ENCODE data around the gene TPP1. TPM values are rescaled to one million over a fixed set of nuclear protein-coding genes. Genes with fewer than 3 reads are reported as not detected.

The TPP1 gene
- total RNA-seq, 1 experiment from 2014 or later, result 61.7 TPM

DNA sequence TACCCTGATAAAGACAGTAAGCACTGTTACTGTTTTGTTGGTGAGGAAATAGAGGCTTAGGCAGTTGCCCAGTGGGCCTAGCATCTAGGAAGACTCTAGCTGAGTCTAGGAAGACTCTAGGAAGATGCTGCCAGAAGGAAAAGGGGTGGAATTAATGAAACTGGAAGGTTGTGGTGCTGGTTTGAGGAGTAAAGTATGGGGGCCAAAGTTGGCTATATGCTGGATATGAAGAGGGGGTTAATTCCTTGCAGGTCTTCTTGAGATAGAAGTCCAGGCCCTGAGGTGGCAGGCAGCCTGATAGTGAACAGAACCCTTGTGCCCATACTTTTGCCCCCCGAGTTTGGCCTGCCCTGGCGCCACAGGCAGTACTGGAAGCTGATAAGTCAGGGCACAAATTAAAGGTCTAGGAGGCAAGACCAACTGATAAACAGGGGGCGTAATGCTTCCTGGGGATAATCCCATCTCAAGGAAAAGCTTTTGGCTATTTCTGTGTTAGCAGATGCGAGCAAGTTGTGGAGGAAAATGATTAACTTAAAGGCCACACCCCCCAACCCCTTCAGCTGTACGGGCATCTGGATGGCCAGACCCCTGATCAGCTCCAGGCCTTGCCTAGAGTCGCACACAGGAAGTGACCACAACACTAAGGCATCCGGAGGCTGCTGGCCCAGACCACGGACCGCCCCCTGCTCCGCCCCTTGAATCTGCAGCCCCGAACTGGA lies 12.6 kb downstream of the TPP1 start:
- H3K36me3 Mint-ChIP-seq (ENCODE audit: insufficient read depth, unreplicated experiment), result no peaks in the 10 kb centered on the region
- CTCF ChIA-PET, result interaction anchor here (0.5 to 1.5 kb wide), 7 partner anchors 13 to 244 kb away, joined by 3 to 9 read pairs (median 5); partner anchors contain the start of genes MRPL17 and TPP1
- H3K9me3 Mint-ChIP-seq (ENCODE audit: unreplicated experiment), result no peaks in the 10 kb centered on the region
- no peak overlapping the region for H3K4me3 ChIP-seq (ENCODE audit: low read depth, low read length)
- DNase-seq, result peak; percentile 93 to 96
- TF ChIP-seq, protein P1, sequence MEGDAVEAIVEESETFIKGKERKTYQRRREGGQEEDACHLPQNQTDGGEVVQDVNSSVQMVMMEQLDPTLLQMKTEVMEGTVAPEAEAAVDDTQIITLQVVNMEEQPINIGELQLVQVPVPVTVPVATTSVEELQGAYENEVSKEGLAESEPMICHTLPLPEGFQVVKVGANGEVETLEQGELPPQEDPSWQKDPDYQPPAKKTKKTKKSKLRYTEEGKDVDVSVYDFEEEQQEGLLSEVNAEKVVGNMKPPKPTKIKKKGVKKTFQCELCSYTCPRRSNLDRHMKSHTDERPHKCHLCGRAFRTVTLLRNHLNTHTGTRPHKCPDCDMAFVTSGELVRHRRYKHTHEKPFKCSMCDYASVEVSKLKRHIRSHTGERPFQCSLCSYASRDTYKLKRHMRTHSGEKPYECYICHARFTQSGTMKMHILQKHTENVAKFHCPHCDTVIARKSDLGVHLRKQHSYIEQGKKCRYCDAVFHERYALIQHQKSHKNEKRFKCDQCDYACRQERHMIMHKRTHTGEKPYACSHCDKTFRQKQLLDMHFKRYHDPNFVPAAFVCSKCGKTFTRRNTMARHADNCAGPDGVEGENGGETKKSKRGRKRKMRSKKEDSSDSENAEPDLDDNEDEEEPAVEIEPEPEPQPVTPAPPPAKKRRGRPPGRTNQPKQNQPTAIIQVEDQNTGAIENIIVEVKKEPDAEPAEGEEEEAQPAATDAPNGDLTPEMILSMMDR (IDR thresholded peaks at IDR 0.05; ENCODE audit: insufficient read depth in 1 of 2, low read depth in 1 of 2, low read length in 1 of 2, severe bottlenecking in 1 of 2, unreplicated experiment in 1 of 2), result no peak
- POLR2A ChIA-PET, result interaction anchor here (0.6 to 1.4 kb wide), 4 partner anchors 12 to 125 kb away, joined by 4 to 11 read pairs (median 4); partner anchors contain the start of genes ARFIP2, MRPL17, TIMM10B and TPP1
- H3K4me1 ChIP-seq, result peaks cover 43% of the 10 kb centered on the region
- no TSS peak for BruUV-seq (replicated peaks)
- H3K27me3 Mint-ChIP-seq (ENCODE audit: insufficient read depth, unreplicated experiment), result no peaks in the 10 kb centered on the region
- peak overlapping the region; percentile 93 for H3K27ac Mint-ChIP-seq (ENCODE audit: unreplicated experiment)
- H3K4me3 Mint-ChIP-seq (ENCODE audit: unreplicated experiment), result peak overlapping the region; percentile 49
- peaks cover 17% of the 10 kb centered on the region for H3K4me1 Mint-ChIP-seq (ENCODE audit: low read depth, unreplicated experiment)
- H3K9me3 ChIP-seq, result no peaks in the 10 kb centered on the region
- intact Hi-C loops (cut with micrococcal nuclease; ENCODE audit: unreplicated experiment), result no loop called here
- H3K27me3 ChIP-seq (replicated peaks; ENCODE audit: control insufficient read depth, insufficient read depth, low read length), result no peaks in the 10 kb centered on the region
- H3K36me3 ChIP-seq (ENCODE audit: control insufficient read depth, insufficient read depth, low read length), result peaks cover 5% of the 10 kb centered on the region; the same call in 1 of the 2 replicates

DNA sequence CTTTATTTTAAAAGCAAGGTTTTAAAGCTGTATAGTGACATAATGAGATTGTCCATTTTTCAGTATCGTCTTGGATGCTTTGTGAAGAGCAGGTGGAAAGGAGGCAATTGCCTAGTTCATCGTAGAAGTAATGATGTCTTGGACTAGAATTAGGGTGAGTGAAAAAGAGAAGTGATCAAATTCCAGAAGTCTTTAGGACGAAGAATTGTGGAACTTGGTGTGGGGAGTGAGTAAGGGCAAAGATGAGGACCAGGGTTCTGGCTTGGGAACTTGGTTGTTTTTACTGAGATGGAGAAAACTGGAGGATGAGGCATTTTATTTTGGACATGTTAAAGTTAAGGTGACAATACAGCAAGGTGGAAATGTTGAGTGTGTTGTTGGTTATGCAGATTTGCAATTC lies 14.4 kb downstream of the TPP1 start:
- POLR2A ChIA-PET, result interaction anchor here (0.8 to 2.2 kb wide), 3 partner anchors 78 to 215 kb away, joined by 5 to 10 read pairs (median 8); partner anchors contain the start of genes ARFIP2, MRPL17, SMPD1 and TIMM10B
- no peaks in the 10 kb centered on the region for H3K27me3 Mint-ChIP-seq (ENCODE audit: insufficient read depth, unreplicated experiment)
- no peaks in the 10 kb centered on the region for H3K9me3 Mint-ChIP-seq (ENCODE audit: unreplicated experiment)
- Histone ChIP-seq H3K4me3 (ENCODE audit: low read depth, low read length) (peak overlapping the region; percentile 60), H3K36me3 (ENCODE audit: control insufficient read depth, insufficient read depth, low read length) (peaks cover 5% of the 10 kb centered on the region), H3K4me1 (peaks cover 34% of the 10 kb centered on the region), H3K27me3 (replicated peaks; ENCODE audit: control insufficient read depth, insufficient read depth, low read length) (no peaks in the 10 kb centered on the region), H3K9me3 (no peaks in the 10 kb centered on the region)
- TF ChIP-seq, protein P1 (IDR thresholded peaks at IDR 0.05; ENCODE audit: insufficient read depth in 1 of 2, low read depth in 1 of 2, low read length in 1 of 2, severe bottlenecking in 1 of 2, unreplicated experiment in 1 of 2), result no peak
- BruUV-seq (replicated peaks), result no TSS peak
- CTCF ChIA-PET, result interaction anchor here (0.9 to 1.3 kb wide), 5 partner anchors 14 to 226 kb away, joined by 3 to 7 read pairs (median 4); partner anchors contain the start of genes MRPL17 and TPP1
- DNase-seq, result no peak
- no peaks in the 10 kb centered on the region for H3K36me3 Mint-ChIP-seq (ENCODE audit: insufficient read depth, unreplicated experiment)
- intact Hi-C loops (cut with micrococcal nuclease; ENCODE audit: unreplicated experiment), result loop anchor here (1.0 to 2.0 kb wide), 4 partner anchors 64 to 130 kb away; partner anchors contain the start of gene MRPL17
- H3K27ac Mint-ChIP-seq (ENCODE audit: unreplicated experiment), result no peak overlapping the region
- peaks cover 17% of the 10 kb centered on the region for H3K4me1 Mint-ChIP-seq (ENCODE audit: low read depth, unreplicated experiment)
- no peak overlapping the region for H3K4me3 Mint-ChIP-seq (ENCODE audit: unreplicated experiment)

DNA sequence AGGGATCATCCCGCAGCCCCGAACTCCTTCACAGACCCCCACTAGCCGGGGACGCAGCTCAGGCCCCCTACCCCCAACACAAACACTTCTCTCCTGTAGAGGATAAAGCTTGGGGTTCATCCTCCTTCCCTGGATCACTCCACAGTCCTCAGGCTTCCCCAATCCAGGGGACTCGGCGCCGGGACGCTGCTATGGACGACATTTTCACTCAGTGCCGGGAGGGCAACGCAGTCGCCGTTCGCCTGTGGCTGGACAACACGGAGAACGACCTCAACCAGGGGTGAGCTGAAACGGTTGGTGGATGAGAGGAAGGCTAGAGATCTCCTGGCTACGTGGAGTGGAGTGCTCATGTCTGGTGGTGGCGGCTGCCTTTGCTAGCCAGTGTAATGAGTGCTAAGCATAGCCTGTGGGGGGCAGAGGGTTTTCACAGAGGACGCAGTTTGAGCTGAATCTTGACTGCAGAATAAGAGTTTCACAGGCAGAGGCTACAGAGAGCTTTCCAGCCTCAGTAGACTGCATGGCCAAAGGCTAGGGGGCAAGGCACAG lies 15.1 kb downstream of the TPP1 start:
- Mint-ChIP-seq H3K9me3 (ENCODE audit: unreplicated experiment) (no peaks in the 10 kb centered on the region), H3K4me3 (ENCODE audit: unreplicated experiment) (no peak overlapping the region), H3K27me3 (ENCODE audit: insufficient read depth, unreplicated experiment) (no peaks in the 10 kb centered on the region), H3K36me3 (ENCODE audit: insufficient read depth, unreplicated experiment) (peaks cover 5% of the 10 kb centered on the region), H3K27ac (ENCODE audit: unreplicated experiment) (no peak overlapping the region), H3K4me1 (ENCODE audit: low read depth, unreplicated experiment) (peaks cover 17% of the 10 kb centered on the region)
- H3K9me3 ChIP-seq, result no peaks in the 10 kb centered on the region
- H3K4me1 ChIP-seq, result peaks cover 34% of the 10 kb centered on the region
- ChIA-PET POLR2A (interaction anchor here (0.6 to 2.2 kb wide), 4 partner anchors 9 to 214 kb away, joined by 4 to 10 read pairs (median 6); partner anchors contain the start of genes ARFIP2, MRPL17, SMPD1 and TIMM10B), CTCF (interaction anchor here (0.5 to 1.3 kb wide), 6 partner anchors 15 to 225 kb away, joined by 3 to 7 read pairs (median 4); partner anchors contain the start of genes MRPL17 and TPP1)
- no TSS peak for BruUV-seq (replicated peaks)
- no peaks in the 10 kb centered on the region for H3K27me3 ChIP-seq (replicated peaks; ENCODE audit: control insufficient read depth, insufficient read depth, low read length)
- peaks cover 8% of the 10 kb centered on the region for H3K36me3 ChIP-seq (ENCODE audit: control insufficient read depth, insufficient read depth, low read length)
- peak overlapping the region; percentile 60 for H3K4me3 ChIP-seq (ENCODE audit: low read depth, low read length)
- intact Hi-C loops (cut with micrococcal nuclease; ENCODE audit: unreplicated experiment), result loop anchor here (1.0 to 2.0 kb wide), 4 partner anchors 64 to 129 kb away; partner anchors contain the start of gene MRPL17
- TF ChIP-seq, protein P1 (IDR thresholded peaks at IDR 0.05; ENCODE audit: insufficient read depth in 1 of 2, low read depth in 1 of 2, low read length in 1 of 2, severe bottlenecking in 1 of 2, unreplicated experiment in 1 of 2), result peak in 1 of 2 experiments; percentile 5
- peak; percentile 60 for DNase-seq
